Measurements from ENCODE around the gene GALNT18. TPM values are rescaled to one million over a fixed set of nuclear protein-coding genes. Genes with fewer than 3 reads are reported as not detected.

GALNT18 gene
- total RNA-seq, 3 donors from 2014 or later, result 14.7 to 25.9 (median 16.4) TPM

- Histone ChIP-seq H3K9me3 (no peaks in the 10 kb centered on the region), H3K4me3 (no peak overlapping the region), H3K4me1 (no peaks in the 10 kb centered on the region), H3K27ac (no peak overlapping the region), H3K36me3 (no peaks in the 10 kb centered on the region), H3K27me3 (peaks cover 0 to 13% of the 10 kb centered on the region in 2 donors)
- DNase-seq (ENCODE audit: low spot score in 2 of 2), result no peak
- TF ChIP-seq POLR2A (IDR thresholded peaks at IDR 0.05) (no peak), CTCF (IDR thresholded peaks at IDR 0.05) (no peak), POLR2AphosphoS5 (IDR thresholded peaks at IDR 0.05) (no peak)
- intact Hi-C loops (cut with DNase I; ENCODE audit: low total_unique reads), result no loop called here
Observed at GRCh38 chr11:11660363-11660740, 38.5 kb upstream of the GALNT18 start.

- intact Hi-C loops (cut with DNase I; ENCODE audit: low total_unique reads), result loop anchor here (10.0 kb wide), 1 partner anchor 655 kb away; no protein-coding TSS in a partner anchor
- TF ChIP-seq POLR2A (IDR thresholded peaks at IDR 0.05) (no peak), POLR2AphosphoS5 (IDR thresholded peaks at IDR 0.05) (no peak), CTCF (IDR thresholded peaks at IDR 0.05) (no peak)
- Histone ChIP-seq H3K9me3 (no peaks in the 10 kb centered on the region), H3K36me3 (no peaks in the 10 kb centered on the region), H3K4me1 (no peaks in the 10 kb centered on the region), H3K27me3 (peaks cover 0 to 13% of the 10 kb centered on the region in 2 donors), H3K4me3 (no peak overlapping the region), H3K27ac (no peak overlapping the region)
- no peak for DNase-seq (ENCODE audit: low spot score in 2 of 2)
Observed at GRCh38 chr11:11659567-11660362, 38.0 kb upstream of the GALNT18 start.

- Histone ChIP-seq H3K36me3 (no peaks in the 10 kb centered on the region), H3K4me3 (no peak overlapping the region), H3K27ac (no peak overlapping the region), H3K27me3 (peaks cover 0 to 3% of the 10 kb centered on the region in 2 donors), H3K4me1 (no peaks in the 10 kb centered on the region), H3K9me3 (no peaks in the 10 kb centered on the region)
- no peak for TF ChIP-seq POLR2A (IDR thresholded peaks at IDR 0.05)
- no peak for TF ChIP-seq CTCF (IDR thresholded peaks at IDR 0.05)
- no peak for DNase-seq (ENCODE audit: low spot score in 2 of 2)
- intact Hi-C loops (cut with DNase I; ENCODE audit: low total_unique reads), result loop anchor here (10.0 kb wide), 1 partner anchor 653 kb away; no protein-coding TSS in a partner anchor
Observed at GRCh38 chr11:11657218-11657955, 35.6 kb upstream of the GALNT18 start.

- H3K36me3 ChIP-seq, result no peaks in the 10 kb centered on the region
- intact Hi-C loops (cut with DNase I; ENCODE audit: low total_unique reads), result no loop called here
- H3K27ac ChIP-seq, result peak overlapping the region in 1 of 2 donors; percentile 46
- no peak overlapping the region for H3K4me3 ChIP-seq
- no peaks in the 10 kb centered on the region for H3K4me1 ChIP-seq
- no peaks in the 10 kb centered on the region for H3K27me3 ChIP-seq
- H3K9me3 ChIP-seq, result no peaks in the 10 kb centered on the region
- no peak for DNase-seq (ENCODE audit: low spot score in 2 of 2)
- TF ChIP-seq POLR2A (IDR thresholded peaks at IDR 0.05) (no peak), CTCF (IDR thresholded peaks at IDR 0.05) (no peak), POLR2AphosphoS5 (IDR thresholded peaks at IDR 0.05) (peak in 1 of 3 donors; percentile 24)
Observed at GRCh38 chr11:11641581-11641980, 19.8 kb upstream of the GALNT18 start.

- H3K9me3 ChIP-seq, result no peaks in the 10 kb centered on the region
- H3K36me3 ChIP-seq, result no peaks in the 10 kb centered on the region
- H3K27ac ChIP-seq, result peak overlapping the region in 1 of 2 donors; percentile 46
- no peak overlapping the region for H3K4me3 ChIP-seq
- intact Hi-C loops (cut with DNase I; ENCODE audit: low total_unique reads), result no loop called here
- no peaks in the 10 kb centered on the region for H3K4me1 ChIP-seq
- no peak for TF ChIP-seq POLR2A (IDR thresholded peaks at IDR 0.05)
- TF ChIP-seq POLR2AphosphoS5 (IDR thresholded peaks at IDR 0.05), result no peak
- no peak for TF ChIP-seq CTCF (IDR thresholded peaks at IDR 0.05)
- DNase-seq (ENCODE audit: low spot score in 2 of 2), result no peak
- no peaks in the 10 kb centered on the region for H3K27me3 ChIP-seq
Observed at GRCh38 chr11:11640996-11641395, 19.2 kb upstream of the GALNT18 start.

All from breast epithelium (tissue), 4 donors.